DMS114 treated with DMSO at 0.1 percent for 48 hours (cell line): ENCODE data around the gene PRRG4.
"Not testable (repeated sequence)": the region's sequence is repeated elsewhere in the genome, so short reads cannot be mapped to it uniquely, and the experiment has no call there.

Source experiments
- DNase-seq: peaks from one replicate; lab custom pipeline; 2025; ENCODE audit not compliant: unreplicated experiment; lab: John Stamatoyannopoulos, UW

PRRG4 gene

GRCh38 chr11:32884770-32885384 is 55.1 kb downstream of the PRRG4 start:
- no peak for DNase-seq

GRCh38 chr11:32885556-32885955 is 55.8 kb downstream of the PRRG4 start:
- no peak for DNase-seq

- no peak for DNase-seq
Observed at GRCh38 chr11:32886180-32886579, 56.5 kb downstream of the PRRG4 start.

GRCh38 chr11:32887707-32888383 is 58.1 kb downstream of the PRRG4 start:
- not testable (repeated sequence) for DNase-seq

- DNase-seq, result not testable (repeated sequence)
Observed at GRCh38 chr11:32888384-32888710, 58.6 kb downstream of the PRRG4 start.

- DNase-seq, result no peak
Observed at GRCh38 chr11:32888805-32889204, 59.1 kb downstream of the PRRG4 start.

- no peak for DNase-seq
Observed at GRCh38 chr11:32890843-32891656, 61.3 kb downstream of the PRRG4 start.

- DNase-seq, result no peak
Observed at GRCh38 chr11:32891657-32892354, 62.1 kb downstream of the PRRG4 start.

GRCh38 chr11:32892355-32893092 is 62.8 kb downstream of the PRRG4 start, which contains the start of gene QSER1:
Gene QSER1 (plus strand): TSS chr11:32892811. CDS start chr11:32893126, 315 bp downstream.
- peak; percentile 4 for DNase-seq

GRCh38 chr11:32893093-32893342 is 63.3 kb downstream of the PRRG4 start:
- DNase-seq, result no peak

- no peak for DNase-seq
Observed at GRCh38 chr11:32893343-32894148, 63.8 kb downstream of the PRRG4 start.

GRCh38 chr11:32894149-32894827 is 64.6 kb downstream of the PRRG4 start:
- DNase-seq, result peak; percentile 45

- no peak for DNase-seq
Observed at GRCh38 chr11:32894921-32895320, 65.2 kb downstream of the PRRG4 start.

GRCh38 chr11:32895471-32895870 is 65.7 kb downstream of the PRRG4 start:
- DNase-seq, result no peak

GRCh38 chr11:32897103-32897502 is 67.4 kb downstream of the PRRG4 start:
- no peak for DNase-seq

GRCh38 chr11:32899438-32899837 is 69.7 kb downstream of the PRRG4 start:
- DNase-seq, result no peak

GRCh38 chr11:32902089-32902665 is 72.5 kb downstream of the PRRG4 start:
- DNase-seq, result no peak

- no peak for DNase-seq
Observed at GRCh38 chr11:32905028-32905667, 75.4 kb downstream of the PRRG4 start.
